Measurements from ENCODE around the gene TREML4. TPM values are rescaled to one million over a fixed set of nuclear protein-coding genes. Genes with fewer than 3 reads are reported as not detected.
A peak's percentile ranks its signal among the peaks of the same experiment; 100 is the strongest.

The TREML4 gene
- total RNA-seq, 4 donors from 2014 or later: not detected

GRCh38 chr6:41191569-41191968 lies 36.6 kb upstream of the TREML4 start:
- no peak overlapping the region for H3K4me3 ChIP-seq
- no peaks in the 10 kb centered on the region for H3K4me1 ChIP-seq
- TF ChIP-seq, protein P1, sequence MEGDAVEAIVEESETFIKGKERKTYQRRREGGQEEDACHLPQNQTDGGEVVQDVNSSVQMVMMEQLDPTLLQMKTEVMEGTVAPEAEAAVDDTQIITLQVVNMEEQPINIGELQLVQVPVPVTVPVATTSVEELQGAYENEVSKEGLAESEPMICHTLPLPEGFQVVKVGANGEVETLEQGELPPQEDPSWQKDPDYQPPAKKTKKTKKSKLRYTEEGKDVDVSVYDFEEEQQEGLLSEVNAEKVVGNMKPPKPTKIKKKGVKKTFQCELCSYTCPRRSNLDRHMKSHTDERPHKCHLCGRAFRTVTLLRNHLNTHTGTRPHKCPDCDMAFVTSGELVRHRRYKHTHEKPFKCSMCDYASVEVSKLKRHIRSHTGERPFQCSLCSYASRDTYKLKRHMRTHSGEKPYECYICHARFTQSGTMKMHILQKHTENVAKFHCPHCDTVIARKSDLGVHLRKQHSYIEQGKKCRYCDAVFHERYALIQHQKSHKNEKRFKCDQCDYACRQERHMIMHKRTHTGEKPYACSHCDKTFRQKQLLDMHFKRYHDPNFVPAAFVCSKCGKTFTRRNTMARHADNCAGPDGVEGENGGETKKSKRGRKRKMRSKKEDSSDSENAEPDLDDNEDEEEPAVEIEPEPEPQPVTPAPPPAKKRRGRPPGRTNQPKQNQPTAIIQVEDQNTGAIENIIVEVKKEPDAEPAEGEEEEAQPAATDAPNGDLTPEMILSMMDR (IDR thresholded peaks at IDR 0.05): peak in 1 of 5 experiments; percentile 6
- no peak for TF ChIP-seq EP300 (IDR thresholded peaks at IDR 0.05)
- peaks cover 0 to 5% of the 10 kb centered on the region in 2 donors for H3K27me3 ChIP-seq
- H3K27ac ChIP-seq: no peak overlapping the region
- 32 to 39% methylated on average over 3 to 4 of the region's 6 CpGs for WGBS, 2 donors
- peaks cover 0 to 25% (median 0%) of the 10 kb centered on the region in 4 donors for H3K9me3 ChIP-seq
- no peak for DNase-seq (ENCODE audit: low spot score in 2 of 2)
- no peaks in the 10 kb centered on the region for H3K36me3 ChIP-seq

DNA sequence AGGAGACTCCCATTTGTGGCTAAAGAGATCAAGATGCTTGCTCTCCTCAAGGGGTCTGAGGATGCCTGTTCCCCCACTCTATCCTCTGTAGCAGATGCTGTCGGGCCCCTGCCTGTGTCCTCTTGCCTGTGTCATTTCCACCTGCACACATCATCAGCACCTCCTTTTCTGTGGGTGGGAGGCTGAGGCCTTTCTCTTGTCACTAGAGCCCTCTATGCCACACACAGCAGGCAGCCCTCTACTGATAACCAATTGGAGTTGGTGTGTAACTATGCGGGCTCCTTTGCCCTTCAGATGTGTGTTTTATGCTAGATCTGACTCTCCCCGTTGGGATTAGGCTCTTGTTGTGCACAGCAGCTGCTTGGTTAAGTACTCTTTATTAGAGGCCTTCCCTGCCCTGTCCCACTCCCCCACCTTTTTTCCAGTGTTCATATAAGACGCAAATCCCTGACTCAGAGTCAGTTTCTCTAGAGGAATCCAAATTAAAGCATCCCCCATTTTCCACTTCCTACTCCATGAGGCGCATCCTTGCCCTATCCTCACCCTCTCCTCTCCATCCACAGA lies 34.9 kb upstream of the TREML4 start:
- no peaks in the 10 kb centered on the region for H3K4me1 ChIP-seq
- H3K27me3 ChIP-seq: peaks cover 0 to 5% of the 10 kb centered on the region in 2 donors
- TF ChIP-seq EP300 (IDR thresholded peaks at IDR 0.05): no peak
- no peak for TF ChIP-seq POLR2A (IDR thresholded peaks at IDR 0.05)
- no peak overlapping the region for H3K27ac ChIP-seq
- no peak overlapping the region for H3K4me3 ChIP-seq
- 63 to 75% methylated on average over 5 of the region's 5 CpGs for whole genome bisulfite sequencing, 2 donors
- no peak for DNase-seq (ENCODE audit: low spot score in 2 of 2)
- H3K9me3 ChIP-seq: peaks cover 0 to 25% (median 0%) of the 10 kb centered on the region in 4 donors
- no peaks in the 10 kb centered on the region for H3K36me3 ChIP-seq

- Histone ChIP-seq H3K9me3 (peaks cover 0 to 20% (median 0%) of the 10 kb centered on the region in 4 donors), H3K27me3 (peaks cover 0 to 5% of the 10 kb centered on the region in 2 donors), H3K36me3 (no peaks in the 10 kb centered on the region), H3K4me1 (no peaks in the 10 kb centered on the region), H3K27ac (no peak overlapping the region), H3K4me3 (no peak overlapping the region)
- TF ChIP-seq EP300 (IDR thresholded peaks at IDR 0.05): no peak
- TF ChIP-seq POLR2A (IDR thresholded peaks at IDR 0.05): no peak
- TF ChIP-seq, protein P1 (IDR thresholded peaks at IDR 0.05): no peak
- DNase-seq (ENCODE audit: low spot score in 2 of 2): no peak
- WGBS, 2 donors: 51 to 62% methylated on average over 5 of the region's 5 CpGs
These were observed 34.3 kb upstream of the TREML4 start for GRCh38 chr6:41193884-41194283.

GRCh38 chr6:41194386-41194785 lies 33.8 kb upstream of the TREML4 start:
- no peaks in the 10 kb centered on the region for H3K4me1 ChIP-seq
- no peaks in the 10 kb centered on the region for H3K36me3 ChIP-seq
- DNase-seq (ENCODE audit: low spot score in 2 of 2): no peak
- peaks cover 0 to 5% of the 10 kb centered on the region in 2 donors for H3K27me3 ChIP-seq
- H3K9me3 ChIP-seq: peaks cover 0 to 15% (median 0%) of the 10 kb centered on the region in 4 donors
- TF ChIP-seq POLR2A (IDR thresholded peaks at IDR 0.05) (no peak), EP300 (IDR thresholded peaks at IDR 0.05) (no peak)
- TF ChIP-seq, protein P1 (IDR thresholded peaks at IDR 0.05): no peak
- 84 to 94% methylated on average over 3 of the region's 3 CpGs for WGBS, 2 donors
- H3K4me3 ChIP-seq: no peak overlapping the region
- H3K27ac ChIP-seq: no peak overlapping the region

GRCh38 chr6:41197234-41197633 lies 30.9 kb upstream of the TREML4 start:
- Histone ChIP-seq H3K27me3 (peaks cover 0 to 5% of the 10 kb centered on the region in 2 donors), H3K9me3 (no peaks in the 10 kb centered on the region), H3K27ac (no peak overlapping the region), H3K36me3 (no peaks in the 10 kb centered on the region), H3K4me3 (no peak overlapping the region), H3K4me1 (peaks cover 0 to 9% (median 0%) of the 10 kb centered on the region in 4 donors)
- TF ChIP-seq POLR2A (IDR thresholded peaks at IDR 0.05): no peak
- TF ChIP-seq, protein P1 (IDR thresholded peaks at IDR 0.05): no peak
- TF ChIP-seq EP300 (IDR thresholded peaks at IDR 0.05): no peak
- DNase-seq (ENCODE audit: low spot score in 2 of 2): no peak
- 89 to 91% methylated on average over 3 of the region's 3 CpGs for WGBS, 2 donors
